Gastroesophageal sphincter (tissue), 4 donors: Measurements from ENCODE around the gene CATSPER2. TPM values are rescaled to one million over a fixed set of nuclear protein-coding genes. Genes with fewer than 3 reads are reported as not detected.

Source experiments
- small RNA-seq, 4 donors: library from RNA; depleted of rRNA; stranded (forward); fragments of <200 nt; gene quantifications; one replicate each; pipeline ENCODE3, GENCODE V24; 2016
- total RNA-seq, 4 donors: library from RNA; depleted of rRNA; stranded (reverse); fragments of >200 nt; gene quantifications; one replicate each; pipeline ENCODE4 v1.1.0, GENCODE V29; 2016

The CATSPER2 gene
- total RNA-seq, 4 donors from 2014 or later: 0.15 to 3.1 (median 2.1) TPM

Small RNA genes within 50 kb of the gene (small RNA-seq; reads per million reads assigned to genes)
- gene PDIA3P2: 0 reads per million in 4 donors
- gene RNU6-554P: 0 reads per million in 4 donors
- gene RNU6-610P: 0 reads per million in 4 donors

Other genes starting within 250 kb of the CATSPER2 start
- gene TP53BP1, start 155.7 kb downstream of the CATSPER2 start, total RNA-seq: 10 to 100 TPM; 21.8 to 40.2 (median 33.5) TPM
- gene MAP1A, start 131.2 kb downstream of the CATSPER2 start, total RNA-seq: 10 to 100 TPM; 28.9 to 59.1 (median 35.1) TPM
- 10 to 100 TPM; 16.7 to 44.7 (median 22.1) TPM for gene PPIP5K1, start 58.6 kb downstream of the CATSPER2 start, total RNA-seq
- 1 to 10 TPM in 2 of 4 donors, not detected in 2; 6.4 to 7.8 TPM for gene CKMT1B, start 54.8 kb downstream of the CATSPER2 start, total RNA-seq
- under 1 TPM in 1 of 4 donors, not detected in 3; 0.40 TPM for gene STRC, start 30.0 kb downstream of the CATSPER2 start, total RNA-seq
- under 1 TPM in 2 of 4 donors, not detected in 2; 0.40 to 0.62 TPM for gene CKMT1A, start 45.0 kb upstream of the CATSPER2 start, total RNA-seq
- gene PDIA3, start 97.6 kb upstream of the CATSPER2 start, total RNA-seq: 100 to 1,000 TPM in 3 of 4 donors, 10 to 100 TPM in 1; 85.3 to 141 (median 113) TPM
- 1 to 10 TPM; 5.1 to 6.6 (median 5.8) TPM for gene ELL3, start 128.1 kb upstream of the CATSPER2 start, total RNA-seq
- 100 to 1,000 TPM; 518 to 789 (median 702) TPM for gene SERF2, start 143.5 kb upstream of the CATSPER2 start, total RNA-seq
- under 1 TPM in 1 of 4 donors, not detected in 3; 0.39 TPM for gene SERINC4, start 151.4 kb upstream of the CATSPER2 start, total RNA-seq
- gene HYPK, start 151.8 kb upstream of the CATSPER2 start, total RNA-seq: 1 to 10 TPM; 3.7 to 8.4 (median 7.7) TPM
- gene MFAP1, start 175.8 kb upstream of the CATSPER2 start, total RNA-seq: 10 to 100 TPM; 16.5 to 27.2 (median 19.7) TPM
- gene WDR76, start 178.2 kb upstream of the CATSPER2 start, total RNA-seq: 10 to 100 TPM in 2 of 4 donors, 1 to 10 TPM in 2; 6.4 to 11.4 (median 10.1) TPM